CD4-positive, alpha-beta T cell treated with Interleukin-6 at 100 ng/mL for 8 hours (primary cell): Measurements from ENCODE around the gene INPP5A.
"Not testable (repeated sequence)": the region's sequence is repeated elsewhere in the genome, so short reads cannot be mapped to it uniquely, and the experiment has no call there.

Experiments
- DNase-seq: peaks from one replicate; pipeline ENCODE4 v3.0.0-alpha.2; 2020; ENCODE audit warnings: mixed read lengths, low spot score

INPP5A gene

DNA sequence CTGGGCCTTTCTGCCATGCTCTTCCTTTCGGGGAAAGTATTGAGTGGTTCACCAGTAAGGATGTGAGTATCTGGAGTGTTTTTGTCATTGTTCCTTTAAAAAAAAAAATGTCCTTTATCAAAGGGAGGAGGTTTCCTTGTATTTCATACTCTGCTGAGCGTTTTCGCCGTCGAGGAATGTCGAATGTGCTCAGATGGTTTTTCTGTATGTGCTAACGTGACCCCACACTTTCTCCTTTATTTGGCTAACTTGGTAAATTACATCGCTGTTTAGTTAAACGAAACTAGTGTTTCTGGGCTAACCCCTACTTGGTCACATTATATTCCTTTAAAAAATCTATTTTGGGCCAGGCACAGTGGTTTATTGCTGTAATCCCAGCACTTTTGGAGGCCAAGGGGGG is 45.9 kb downstream of the INPP5A start:
- DNase-seq, result no peak

DNA sequence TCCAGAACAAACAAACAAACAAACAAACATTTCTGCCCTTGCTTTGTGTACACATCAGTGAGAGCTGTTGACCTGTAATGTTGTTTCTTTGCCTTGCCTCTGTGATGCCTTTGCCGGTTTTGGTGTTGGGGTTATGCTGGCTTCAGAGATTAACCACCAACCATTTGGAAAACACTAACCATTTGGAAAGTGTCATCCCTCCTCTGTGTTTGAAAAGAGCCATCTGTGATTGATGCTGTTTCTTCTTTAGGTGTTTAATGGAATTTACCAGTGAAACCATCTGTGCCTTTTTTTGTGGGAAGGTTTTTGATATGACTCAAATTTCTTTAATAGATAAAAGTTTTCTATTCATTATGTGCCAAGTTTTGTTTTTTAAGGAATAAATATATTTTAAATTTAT is 46.5 kb downstream of the INPP5A start:
- no peak for DNase-seq

DNA sequence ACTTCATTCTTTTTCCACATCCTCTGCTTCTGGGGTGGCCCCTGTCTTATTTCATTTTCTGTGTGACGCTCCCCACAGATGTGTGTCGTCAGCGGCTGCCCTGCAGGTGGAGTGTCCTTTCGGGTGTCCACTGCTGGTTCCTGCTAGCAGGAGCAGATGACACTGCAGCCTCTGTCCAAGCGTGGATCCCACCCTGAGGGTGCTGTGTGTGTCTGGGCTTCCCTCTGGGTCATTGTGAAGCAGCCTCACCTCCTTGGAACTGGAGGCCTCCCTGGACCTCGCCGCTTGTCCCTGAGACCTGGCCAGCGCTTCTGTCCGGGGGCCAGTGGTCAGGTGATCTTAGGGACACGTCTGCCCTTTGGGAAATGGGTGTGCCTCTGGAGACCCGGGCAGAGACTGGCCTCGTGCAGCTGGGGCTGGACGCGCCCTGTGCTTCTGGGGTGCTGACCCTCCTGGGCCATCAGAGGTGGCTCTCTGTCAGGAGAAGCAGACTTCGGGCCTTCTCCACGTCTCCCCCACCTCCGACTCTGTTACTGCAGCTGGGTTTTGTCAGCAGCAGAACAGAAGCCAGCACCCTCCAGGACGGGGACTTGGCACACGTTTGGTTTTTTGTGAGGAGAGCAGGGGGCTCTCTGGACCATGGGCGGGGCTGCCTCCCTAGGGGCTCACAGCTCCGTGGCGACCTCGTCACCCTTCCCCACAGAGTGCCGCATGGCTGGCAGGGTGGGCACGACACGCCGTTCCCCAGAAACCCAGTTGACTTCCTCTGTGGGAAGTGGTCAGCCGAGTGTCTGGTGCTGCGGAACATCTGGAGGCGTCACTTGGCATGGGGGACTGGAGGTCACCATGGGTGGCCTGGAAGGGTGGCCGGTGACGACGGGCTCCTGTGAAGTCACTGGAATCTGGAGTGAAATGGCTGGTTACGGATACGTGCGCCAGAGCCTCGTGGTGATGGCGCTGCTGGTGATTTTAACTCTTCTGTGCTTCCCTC is 48.4 kb downstream of the INPP5A start:
- DNase-seq, result no peak

DNA sequence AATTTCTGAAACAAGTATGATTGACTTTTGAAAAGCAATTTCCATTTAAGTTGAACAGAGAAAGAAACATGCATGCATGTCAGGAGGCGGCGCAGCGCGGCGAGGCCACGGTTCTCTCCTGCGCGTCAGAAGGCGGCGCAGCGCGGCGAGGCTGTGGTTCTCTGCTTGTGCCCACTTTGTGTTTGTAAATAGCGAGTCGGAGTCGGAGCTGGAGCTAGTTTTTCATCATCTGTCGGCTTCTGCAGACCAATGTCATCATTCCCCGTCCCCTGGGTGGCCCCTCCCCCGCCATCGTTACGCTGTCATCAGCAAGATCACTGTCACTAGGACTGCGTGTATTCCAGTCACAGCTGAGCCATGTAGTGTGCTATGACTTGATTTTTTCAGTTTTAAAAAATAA is 49.2 kb downstream of the INPP5A start:
- DNase-seq, result no peak

DNA sequence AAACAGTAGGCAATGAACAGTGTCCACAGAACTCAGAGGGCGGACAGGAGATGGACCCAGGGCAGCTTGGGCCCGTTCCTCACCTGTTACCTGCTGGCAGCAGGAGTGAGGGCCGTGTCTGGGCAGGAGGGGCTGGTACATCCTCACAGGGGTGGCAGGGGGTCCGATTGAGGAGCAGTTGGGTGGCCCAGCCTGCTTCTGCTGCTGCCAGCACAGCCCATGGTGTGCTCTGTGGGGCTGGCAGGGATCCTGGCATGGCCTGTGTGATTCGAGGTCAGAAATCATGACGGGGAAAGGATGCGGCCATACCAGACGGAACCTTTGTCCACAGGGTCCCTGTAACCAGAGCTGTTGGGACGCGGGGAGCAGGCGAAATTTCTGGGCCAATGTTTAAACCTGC is 49.6 kb downstream of the INPP5A start:
- no peak for DNase-seq

DNA sequence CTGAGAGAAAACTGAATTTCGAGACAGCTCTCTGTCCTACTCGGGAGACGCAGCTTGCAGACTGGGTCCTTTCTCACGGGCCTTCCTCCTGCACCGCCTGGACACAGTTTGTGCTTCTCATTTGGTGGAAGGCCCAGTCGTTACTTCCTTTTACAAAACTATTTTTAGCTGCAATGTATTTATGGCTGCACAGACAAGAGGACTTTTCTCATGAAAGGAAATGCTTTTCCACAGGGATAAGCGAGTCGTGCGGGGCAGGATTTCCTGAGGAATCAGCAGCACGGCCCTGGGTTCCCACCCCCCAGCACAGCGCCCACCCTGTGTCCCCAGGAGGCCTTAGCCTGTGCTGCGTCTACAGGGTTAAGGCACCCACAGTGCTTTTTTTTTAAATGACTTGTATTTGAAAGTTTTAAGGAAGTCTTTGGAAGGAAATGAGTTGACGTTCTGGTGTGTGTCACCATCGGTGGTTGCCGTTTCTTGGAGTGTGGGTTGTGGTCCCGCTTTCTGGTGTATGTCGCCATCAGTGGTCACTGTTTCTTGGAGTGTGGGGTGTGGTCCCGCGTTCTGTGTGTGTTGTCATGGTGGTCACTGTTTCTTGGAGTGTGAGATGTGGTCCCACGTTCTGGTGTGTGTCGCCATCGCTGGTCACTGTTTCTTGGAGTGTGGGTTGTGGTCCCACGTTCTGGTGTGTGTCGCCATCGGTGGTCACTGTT is 50.9 kb downstream of the INPP5A start:
- no peak for DNase-seq

DNA sequence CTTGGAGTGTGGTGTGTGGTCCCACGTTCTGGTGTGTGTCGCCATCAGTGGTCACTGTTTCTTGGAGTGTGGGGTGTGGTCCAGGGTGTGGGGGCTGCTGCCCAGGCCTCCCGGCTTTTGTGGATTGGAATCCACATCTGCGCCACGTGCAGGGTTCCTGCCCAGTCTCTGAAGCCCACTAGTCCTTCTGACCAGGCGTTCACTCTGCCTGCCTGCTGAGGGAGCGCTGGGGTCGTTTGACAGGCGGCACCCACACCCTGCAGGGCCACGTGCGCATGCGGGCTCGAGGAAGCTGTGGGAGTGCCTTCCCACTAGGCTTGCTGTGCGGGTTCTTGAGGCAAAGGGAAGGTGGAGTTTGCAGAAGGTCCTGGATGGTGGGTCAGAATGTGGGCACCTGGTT is 51.4 kb downstream of the INPP5A start:
- no peak for DNase-seq

DNA sequence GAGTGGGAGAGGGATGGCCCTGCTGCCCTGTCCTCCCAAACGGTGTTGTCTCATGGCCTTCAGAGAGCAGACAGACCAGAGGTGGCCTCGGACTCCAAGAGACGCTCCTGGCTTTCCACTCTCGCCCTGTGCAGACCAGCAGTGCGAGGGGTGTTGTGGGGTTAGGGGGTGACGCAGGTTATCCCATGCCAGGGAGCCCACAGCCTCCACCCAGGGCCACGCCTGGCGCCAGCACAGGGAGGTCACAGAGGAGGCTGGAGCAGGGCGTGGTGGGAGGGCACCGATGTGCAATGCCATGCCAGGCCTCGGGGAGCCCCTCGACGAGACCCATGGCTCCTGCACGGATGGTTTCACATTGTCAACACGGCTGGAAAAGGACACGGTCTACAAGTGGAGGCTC is 52.1 kb downstream of the INPP5A start:
- DNase-seq, result no peak

DNA sequence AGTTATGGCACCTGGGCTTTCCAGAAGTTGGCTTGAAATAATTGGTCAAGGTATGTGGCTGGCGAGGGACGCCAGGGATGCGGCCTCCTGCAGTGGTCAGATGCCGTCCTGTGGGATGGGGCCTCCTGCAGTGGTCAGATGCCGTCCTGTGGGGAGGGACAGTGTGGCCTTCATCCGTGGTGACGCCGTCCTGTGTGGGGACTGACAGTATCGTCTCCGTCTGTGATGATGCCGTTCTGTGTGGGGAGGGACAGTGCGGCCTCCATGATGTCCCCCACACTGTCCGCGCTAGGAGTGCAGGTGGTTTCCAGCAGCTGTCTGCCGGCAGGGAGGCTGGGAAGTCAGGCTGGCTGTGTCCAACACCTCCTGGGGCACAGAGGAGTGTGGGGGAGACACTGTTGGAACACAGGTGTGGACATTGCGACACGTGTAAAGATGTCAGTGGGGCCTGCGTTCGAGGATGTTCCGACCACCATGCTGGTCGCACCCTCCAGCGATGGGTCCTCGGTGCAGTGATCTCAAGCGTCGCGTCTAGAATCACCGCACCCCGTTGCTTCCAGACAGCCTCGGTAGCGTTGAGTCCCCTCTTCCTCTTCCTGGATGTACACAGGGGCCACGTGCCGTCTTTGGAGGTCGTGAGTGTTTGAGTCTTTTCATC is 52.6 kb downstream of the INPP5A start:
- no peak for DNase-seq

DNA sequence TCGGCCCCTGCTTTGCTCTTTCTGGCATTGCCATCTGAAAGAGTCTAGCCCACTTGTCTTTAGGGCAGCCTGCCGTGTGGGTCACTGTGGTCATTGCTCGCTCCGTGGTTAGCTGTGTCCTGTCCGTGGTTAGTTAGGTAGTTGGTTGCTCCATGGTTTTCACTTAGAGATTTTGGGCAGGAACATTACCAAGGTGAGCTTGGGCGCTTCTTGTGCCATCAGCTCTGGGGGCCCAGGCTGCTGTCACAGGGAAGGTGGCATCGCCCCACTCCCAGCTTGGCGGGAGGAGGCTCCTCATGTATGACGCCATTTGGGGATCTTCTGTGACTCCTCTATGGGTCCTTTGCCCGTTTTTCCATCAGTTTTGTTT is 53.1 kb downstream of the INPP5A start:
- DNase-seq, result no peak

DNA sequence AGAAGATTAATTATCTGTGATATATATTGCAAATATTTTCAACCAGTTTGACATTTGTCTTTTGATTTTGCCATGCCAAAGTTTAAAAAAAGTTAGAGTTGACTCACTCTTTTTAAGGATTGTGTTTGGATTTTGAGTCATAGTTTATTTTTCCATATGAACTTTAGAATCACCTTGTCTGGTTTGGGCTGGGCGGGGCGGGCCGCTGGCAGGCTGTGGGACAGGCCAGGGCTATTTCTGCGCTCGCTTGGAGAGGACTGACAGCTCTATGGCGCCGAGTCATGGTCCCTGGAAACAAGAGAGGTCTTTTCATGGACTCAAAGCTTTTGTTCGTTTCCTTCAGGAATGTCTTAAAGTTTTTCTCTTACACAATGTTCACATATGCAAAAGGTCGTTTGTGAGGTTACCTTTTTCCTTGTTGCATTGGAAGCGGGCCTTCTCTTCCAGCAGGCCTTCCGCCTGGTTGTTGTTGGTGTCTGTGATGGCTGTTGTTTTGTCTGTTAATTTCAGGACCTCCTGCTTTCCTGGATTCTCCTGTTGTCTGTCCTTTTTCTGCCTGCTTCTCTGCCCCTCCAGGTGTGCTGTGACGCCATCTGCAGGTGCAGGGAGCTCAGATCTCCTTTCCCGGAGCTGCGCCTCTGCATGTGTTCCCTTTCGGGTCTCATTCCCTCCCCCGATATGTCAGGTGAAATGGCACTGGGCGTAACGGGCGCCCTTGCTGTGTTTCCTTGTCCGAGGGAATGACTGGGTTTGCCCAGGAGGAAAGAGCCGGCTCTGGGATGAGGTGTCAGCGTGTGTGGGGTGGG is 53.8 kb downstream of the INPP5A start:
- no peak for DNase-seq

DNA sequence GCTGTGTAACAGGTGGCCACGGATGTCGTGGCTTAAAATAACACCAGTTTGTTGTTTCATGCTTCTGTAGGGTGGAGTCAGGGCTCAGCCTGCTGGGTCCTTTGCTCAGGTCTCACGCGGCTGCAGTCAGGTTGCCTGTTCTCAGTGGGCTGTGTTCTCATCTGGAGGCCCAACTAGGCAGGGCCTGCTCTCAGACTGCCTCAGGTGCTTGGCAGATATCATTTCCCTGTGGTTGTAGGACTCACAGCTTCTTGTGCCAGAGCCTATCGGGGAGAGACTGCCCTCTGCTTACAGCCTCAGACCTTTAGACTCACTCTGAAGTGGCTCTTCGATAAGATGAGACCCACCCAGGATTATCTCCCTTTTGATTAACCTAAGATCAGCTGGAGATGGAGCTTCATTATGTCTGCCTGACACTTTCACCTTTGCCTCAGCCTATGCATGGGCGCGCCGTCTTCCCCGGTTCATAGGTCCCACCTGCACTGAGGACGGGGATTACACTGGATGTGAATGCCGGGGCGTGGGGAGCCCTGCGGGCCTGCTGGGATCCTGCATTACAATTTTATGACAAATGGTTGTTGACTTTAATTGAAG is 55.3 kb downstream of the INPP5A start:
- DNase-seq, result no peak

DNA sequence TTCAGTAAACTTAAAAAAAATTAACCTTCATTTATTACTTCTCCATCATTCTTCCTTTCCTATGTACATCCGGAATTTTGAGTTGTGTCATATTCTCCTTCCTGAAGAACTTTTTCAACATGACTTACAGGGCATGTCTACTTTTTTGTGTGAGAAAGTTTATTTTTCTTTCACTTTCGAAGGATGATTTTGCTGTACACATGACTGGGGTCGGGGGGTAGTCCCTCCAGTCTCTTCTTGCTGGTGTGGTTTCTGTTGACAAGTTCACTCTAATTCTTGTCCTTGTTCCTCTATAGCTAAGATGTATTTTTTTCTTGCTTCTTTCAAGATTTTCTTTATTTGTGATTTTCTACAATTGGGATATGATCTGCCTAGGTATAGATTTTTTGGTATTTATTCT is 55.8 kb downstream of the INPP5A start:
- DNase-seq, result no peak

DNA sequence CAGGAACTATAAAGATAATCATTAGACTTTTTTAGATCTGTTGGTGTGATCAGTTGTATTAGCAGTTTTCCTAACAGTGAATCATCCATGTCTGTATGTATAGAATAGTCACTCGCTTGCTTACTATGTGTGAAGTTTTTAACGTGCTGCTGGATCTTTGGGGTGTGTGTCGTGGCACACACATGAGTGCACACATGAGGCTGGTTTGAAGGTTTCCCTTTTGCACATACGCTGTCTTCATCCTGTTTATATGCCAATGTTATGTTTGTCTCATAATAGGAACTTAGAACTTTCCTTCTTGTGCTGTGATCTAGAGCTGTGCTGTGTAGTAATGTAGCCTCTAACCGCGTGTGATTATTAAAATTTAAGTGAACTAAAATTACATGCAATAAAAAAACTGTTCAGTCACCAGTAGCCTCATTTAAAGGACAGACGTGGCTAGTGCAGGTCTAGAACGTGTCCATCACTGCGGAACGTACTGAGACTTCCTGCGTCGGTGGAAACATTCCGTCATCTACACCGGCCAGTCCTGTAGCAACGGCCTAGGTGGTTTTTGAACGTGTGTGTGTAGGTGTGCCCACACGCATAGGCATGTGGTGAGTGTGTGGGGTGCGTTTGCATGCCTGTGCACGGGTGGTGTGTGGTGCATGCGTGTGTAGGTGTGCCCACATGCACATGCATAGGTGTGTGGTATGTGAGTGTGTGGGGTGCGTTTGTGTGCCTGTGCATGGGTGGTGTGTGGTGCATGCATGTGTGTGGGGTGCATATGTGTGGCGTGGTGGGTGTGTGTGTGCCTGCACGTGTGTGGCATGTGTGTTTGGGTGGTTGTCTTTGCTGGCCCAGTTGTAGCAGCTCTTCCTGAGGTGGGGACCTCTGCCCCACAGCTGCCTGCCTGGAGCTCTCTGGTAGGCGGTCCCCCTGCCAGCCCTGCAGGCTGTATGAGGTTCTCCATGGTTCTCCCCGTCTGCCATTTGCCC is 56.6 kb downstream of the INPP5A start:
- no peak for DNase-seq

DNA sequence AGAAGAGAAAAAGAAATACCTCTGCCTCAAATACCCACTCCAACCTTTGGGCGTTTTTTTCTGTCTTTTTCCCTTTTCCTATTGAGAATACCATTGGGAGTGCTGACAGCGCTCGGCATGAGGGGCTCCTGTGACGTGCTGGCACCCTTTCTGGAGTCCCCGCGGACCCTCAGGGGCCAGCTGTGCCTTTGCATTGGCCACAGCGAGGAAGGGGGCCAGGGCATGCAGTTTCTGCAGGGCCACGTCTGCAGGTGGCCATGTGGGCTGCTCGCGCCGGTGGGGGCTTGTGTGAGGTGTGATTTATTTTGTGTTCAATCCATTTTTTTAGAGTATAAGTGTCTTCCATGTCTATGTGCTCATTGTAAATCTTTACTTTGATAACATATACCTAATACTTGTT is 57.4 kb downstream of the INPP5A start:
- DNase-seq, result no peak

DNA sequence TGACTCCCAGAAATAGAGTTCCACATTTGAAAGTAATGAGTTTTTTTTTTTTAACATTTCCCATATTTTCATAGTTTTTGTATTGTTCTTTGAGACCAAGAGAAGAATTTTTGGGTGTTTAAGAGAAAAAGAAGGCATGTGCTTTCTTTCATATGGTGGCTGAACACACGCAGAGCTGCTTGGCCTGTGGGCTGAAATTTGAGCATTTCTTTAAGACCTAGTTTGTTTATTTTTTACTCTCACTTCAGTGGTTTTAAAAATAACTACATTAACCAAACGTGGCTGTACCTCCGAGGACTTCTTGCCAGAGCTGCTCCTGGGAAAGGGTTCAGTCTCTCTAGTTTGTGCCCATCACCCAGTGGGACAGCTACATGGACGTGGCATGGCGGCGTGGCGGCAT is 58.3 kb downstream of the INPP5A start:
- DNase-seq, result no peak

DNA sequence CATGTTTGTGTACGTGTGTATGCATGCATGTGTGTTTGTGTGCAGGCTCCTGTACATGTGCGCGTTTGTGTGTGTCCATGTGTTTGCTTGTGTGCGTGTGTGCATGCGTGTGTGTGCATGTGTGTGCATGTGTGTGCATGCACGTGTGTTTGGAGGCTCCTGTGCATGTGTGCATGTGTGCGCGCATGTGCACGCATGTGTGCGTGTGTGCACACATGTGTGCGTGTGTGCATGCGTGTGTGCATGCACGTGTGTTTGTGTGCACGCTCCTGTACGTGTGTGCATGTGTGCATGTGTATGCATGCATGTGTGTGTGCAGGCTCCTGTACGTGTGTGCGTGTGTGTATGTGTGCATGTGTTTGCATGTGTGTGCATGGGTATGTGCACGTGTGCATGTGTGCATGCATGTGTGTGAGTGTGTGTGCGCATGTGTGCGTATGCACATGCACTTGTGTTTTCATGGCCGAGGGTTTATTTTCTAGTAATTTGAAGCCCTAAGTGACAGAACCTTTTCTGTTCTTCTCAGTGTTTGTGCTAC is 59.2 kb downstream of the INPP5A start:
- no peak for DNase-seq

DNA sequence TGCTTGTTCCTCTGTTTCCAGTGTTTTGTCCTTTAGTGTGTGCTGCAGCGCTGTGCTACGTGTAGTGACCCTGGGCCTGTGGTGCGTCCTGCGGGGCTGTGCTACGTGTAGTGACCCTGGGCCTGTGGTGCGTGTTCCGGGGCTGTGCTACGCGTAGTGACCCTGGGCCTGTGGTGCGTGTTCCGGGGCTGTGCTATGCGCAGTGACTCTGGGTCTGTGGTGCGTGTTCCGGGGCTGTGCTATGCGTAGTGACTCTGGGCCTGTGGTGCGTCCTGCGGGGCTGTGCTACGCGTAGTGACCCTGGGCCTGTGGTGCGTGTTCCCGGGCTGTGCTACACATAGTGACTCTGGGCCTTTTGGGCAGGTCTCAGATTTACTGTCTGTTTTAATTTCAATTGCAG is 60.1 kb downstream of the INPP5A start:
- no peak for DNase-seq

DNA sequence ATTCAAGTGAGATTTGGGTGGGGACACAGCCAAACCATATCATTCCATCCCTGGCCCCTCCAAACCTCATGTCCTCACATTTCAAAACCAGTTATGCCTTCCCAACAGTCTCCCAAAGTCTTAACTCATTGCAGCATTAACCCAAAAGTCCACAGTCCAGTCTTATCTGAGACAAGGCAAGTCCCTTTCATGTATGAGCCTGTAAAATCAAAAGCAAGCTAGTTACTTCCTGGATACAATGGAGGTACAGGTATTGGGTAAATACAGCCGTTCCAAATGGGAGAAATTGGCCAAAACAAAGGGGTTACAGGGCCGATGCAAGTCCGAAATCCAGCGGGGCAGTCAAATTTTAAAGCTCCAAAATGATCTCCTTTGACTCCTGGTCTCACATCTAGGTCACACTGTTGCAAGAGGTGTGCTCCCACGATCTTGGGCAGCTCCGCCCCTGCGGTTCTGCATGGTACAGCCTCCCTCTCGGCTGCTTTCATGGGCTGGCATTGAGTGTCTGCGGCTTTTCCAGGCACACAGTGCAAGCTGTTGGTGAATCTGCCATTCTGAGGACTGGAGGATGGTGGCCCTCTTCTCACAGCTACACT is 61.5 kb downstream of the INPP5A start:
- not testable (repeated sequence) for DNase-seq

DNA sequence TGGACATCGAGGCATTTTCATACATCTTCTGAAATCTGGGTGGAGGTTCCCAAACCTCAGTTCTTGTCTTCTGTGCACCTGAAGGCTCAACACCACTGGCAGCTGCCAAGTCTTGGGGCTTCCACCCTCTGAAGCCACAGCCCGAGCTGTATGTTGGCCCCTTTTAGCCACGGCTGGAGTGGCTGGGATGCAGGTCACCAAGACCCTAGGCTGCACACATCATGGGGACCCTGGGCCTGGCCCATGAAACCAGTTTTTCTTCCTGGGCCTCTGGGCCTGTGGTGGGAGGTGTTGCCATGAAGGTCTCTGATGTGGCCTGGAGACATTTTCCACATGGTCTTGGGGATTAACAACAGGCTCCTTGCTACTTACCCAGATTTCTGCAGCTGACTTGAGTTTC is 62.1 kb downstream of the INPP5A start:
- DNase-seq, result no peak
